GM12864 (cell line): ENCODE data around the gene GMPR.
A peak's percentile ranks its signal among the peaks of the same experiment; 100 is the strongest.

ENCODE experiments used
- DNase-seq: peaks from one replicate; pipeline ENCODE4 v3.0.0-alpha.2; 2011; ENCODE audit warnings: low read depth
- H3K4me3 ChIP-seq: 2 replicates; pipeline ENCODE4 v1.5.1; 2011; ENCODE audit warnings: mild to moderate bottlenecking, low read depth, low read length, control low read depth
- TF ChIP-seq, protein P1 (sequence below): IDR thresholded peaks from 2 replicates; pipeline ENCODE4 v1.5.1; 2011; ENCODE audit warnings: low read depth, mild to moderate bottlenecking, moderate library complexity, low read length, control low read depth, inconsistent platforms; ENCODE audit errors: missing control alignments

Gene GMPR

DNA sequence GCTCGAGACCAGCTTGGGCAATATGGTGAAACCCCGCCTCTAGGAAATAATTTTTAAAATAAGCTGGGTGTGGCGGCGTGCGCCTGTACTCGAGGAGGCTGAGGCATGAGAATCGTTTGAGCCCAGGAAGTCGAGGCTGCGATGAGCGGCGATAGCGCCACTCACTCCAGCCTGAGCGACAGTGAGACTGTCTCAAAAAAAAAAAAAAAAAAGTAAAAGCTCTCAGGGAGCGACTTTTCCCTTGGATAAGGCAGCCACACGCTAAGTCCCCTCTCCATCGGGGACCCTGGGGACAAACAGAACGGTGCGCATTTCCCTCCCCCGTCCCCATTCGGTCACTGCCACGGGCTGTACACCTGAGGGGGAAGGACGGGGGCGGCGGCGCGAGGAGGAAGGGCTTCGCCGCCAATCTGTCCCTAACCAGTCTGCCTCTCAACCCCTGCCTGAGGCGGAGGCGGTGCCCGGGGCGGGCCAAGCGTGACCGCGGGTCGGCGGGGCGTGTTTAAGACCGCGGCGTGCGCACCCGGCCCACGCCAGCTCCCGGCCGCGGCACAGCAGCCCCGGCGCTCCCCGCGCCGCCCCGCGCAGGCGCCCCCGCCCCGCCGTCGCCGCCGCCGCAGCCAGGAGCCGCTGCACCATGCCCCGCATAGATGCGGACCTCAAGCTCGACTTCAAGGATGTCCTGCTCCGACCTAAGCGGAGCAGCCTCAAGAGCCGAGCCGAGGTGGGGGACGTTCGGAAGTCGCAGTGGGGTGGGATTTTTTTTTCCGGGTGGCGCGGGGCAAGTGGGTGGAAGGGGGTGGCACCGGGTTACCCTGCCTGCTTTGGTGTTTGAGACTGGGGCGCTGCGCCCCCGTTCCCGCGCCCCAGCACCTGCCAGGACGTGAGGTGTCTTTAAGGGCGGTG lies at the start of gene GMPR:
TSS of gene GMPR (plus strand) at position 531 of the 906 bp plus-strand sequence. CDS start at position 638, 107 bp downstream.
- peak within 1 kb of the TSS; percentile 57 for H3K4me3 ChIP-seq
- DNase-seq: peak; percentile 33
- TF ChIP-seq, protein P1, sequence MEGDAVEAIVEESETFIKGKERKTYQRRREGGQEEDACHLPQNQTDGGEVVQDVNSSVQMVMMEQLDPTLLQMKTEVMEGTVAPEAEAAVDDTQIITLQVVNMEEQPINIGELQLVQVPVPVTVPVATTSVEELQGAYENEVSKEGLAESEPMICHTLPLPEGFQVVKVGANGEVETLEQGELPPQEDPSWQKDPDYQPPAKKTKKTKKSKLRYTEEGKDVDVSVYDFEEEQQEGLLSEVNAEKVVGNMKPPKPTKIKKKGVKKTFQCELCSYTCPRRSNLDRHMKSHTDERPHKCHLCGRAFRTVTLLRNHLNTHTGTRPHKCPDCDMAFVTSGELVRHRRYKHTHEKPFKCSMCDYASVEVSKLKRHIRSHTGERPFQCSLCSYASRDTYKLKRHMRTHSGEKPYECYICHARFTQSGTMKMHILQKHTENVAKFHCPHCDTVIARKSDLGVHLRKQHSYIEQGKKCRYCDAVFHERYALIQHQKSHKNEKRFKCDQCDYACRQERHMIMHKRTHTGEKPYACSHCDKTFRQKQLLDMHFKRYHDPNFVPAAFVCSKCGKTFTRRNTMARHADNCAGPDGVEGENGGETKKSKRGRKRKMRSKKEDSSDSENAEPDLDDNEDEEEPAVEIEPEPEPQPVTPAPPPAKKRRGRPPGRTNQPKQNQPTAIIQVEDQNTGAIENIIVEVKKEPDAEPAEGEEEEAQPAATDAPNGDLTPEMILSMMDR: no peak

DNA sequence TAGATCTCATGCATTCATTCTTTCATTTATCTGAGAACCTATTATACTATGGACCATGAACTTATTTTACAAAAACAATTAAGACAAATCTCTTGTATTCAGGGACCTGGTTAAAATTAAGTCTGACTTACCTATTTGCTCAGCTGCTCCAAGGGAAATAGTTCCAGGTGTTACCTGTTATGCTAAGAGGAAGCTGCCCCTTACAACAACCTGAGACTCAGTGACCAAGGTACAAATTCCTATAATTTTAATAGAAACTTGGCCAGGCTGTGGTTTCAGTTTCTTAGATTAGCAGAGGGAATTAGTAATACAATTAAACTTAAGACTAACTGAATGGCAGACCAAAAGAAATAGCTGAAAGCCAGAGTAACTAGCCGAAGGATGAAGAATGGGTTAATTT lies 48.2 kb upstream of the GMPR start:
- no peak overlapping the region for H3K4me3 ChIP-seq
- DNase-seq: no peak
- TF ChIP-seq, protein P1: no peak

DNA sequence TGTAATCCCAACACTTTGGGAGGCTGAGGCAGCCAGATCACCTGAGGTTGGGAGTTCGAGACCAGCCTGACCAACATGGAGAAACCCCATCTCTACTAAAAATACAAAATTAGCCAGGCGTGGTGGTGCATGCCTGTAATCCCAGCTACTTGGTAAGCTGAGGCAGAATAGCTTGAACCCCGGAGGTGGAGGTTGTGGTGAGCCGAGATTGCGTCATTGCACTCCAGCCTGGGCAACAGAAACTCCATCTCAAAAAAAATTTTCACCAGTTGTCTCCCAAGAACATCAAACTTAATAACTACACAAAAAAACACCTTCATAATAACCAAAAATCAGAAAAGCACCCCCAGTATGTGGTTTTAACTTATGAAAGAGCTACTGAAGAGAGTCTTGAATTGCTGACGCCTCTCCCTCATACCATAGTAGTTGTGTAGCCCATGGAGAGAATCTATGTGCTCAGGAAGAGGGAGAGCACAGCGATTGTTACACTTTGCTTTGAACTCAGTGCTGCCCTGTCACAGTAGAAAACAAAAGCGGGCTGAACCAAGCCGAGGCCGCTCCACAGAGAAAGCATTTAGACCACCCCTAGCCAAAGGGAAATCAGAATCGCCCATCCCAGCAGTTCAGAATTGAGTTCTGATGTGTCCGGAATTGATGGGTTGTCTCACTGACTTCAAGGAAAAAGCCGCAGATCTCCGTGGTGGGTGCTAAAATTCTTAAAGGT lies 42.0 kb upstream of the GMPR start:
- no peak for DNase-seq
- no peak overlapping the region for H3K4me3 ChIP-seq
- TF ChIP-seq, protein P1: no peak

DNA sequence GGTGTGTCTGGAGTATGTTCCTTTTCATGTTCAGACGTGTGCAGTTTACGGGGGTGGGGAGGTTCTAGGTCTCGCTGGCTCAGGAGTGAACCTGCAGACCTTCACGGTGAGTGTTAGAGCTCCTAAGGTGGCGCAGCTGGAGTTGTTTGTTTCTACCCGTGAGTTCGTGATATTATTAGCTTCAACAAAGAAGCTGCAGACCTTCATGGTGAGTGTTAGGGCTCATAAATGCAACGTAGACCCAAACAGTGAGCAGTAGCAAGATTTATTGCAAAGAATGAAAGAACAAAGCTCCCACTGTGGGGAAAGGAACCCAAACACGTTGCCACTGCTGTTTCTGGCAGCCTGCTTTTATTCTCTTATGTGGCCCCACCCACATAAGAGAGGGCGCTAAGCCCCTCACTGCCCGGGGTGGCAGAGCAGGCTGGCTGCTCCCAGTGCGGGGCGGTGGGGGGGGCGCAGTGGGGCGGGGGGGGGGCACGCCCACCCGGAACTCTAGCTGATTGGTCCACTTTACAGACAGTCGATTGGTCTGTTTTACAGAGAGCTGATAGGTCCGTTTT lies 41.3 kb upstream of the GMPR start:
- H3K4me3 ChIP-seq: no peak overlapping the region
- TF ChIP-seq, protein P1: no peak
- DNase-seq: no peak

DNA sequence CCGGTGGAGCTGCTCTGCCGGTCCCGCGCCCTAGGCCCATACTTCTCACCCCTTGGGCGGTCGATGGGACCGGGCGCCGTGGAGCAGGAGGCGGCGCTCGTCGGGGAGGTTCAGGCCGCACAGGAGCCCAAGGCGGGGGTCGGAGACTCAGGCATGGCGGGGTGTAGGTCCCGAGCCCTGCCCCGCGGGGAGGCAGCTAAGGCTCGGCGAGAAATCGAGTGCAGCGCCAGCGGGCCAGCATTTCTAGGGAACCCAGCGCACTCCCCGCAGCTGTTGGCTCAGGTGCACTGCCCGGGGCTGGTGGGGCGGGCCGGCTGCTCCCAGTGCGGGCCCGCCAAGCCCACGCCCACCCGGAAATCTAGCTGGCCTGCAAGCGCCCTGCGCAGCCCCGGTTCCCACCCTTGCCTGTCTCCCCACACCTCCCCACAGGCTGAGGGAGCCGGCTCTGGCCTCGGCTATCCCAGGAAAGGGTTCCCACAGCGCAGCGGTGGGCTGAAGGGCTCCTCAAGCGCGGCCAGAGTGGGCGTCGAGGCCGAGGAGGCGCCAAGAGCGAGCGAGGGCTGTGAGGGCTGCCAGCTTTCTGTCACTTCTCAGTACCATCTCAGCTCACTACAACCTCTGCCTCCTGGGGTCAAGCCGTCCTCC lies 40.2 kb upstream of the GMPR start:
- TF ChIP-seq, protein P1: no peak
- no peak for DNase-seq
- no peak overlapping the region for H3K4me3 ChIP-seq

DNA sequence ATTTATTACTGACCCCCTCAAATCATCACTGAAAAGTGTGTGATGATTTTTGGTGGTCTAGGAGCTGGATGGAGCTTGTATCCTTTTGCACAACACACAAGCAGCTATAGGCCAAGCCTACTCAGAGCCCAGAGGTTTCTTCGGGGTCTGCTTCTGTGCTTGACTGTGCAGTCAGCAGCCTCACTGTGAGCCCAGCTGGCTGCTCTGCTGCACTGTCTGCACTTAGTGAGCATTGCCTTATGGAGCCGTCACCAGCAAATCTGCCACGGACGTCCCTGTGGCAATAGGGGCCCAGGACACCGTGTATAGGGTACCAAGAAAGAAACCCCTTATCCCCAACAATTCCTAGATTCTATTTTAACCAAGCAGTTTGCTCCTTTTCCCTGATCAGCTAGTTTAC lies 38.6 kb upstream of the GMPR start:
- no peak overlapping the region for H3K4me3 ChIP-seq
- TF ChIP-seq, protein P1: no peak
- DNase-seq: no peak
